GM21381 (cell line): ENCODE results near the gene TNIP1.

Source experiments
- ATAC-seq: cut with Tn5 transposase; IDR thresholded peaks from one replicate; pipeline ENCODE4 v1.9.1; 2021; ENCODE audit warnings: mild to moderate bottlenecking, moderate library complexity; ENCODE audit not compliant: unreplicated experiment

The TNIP1 gene

DNA sequence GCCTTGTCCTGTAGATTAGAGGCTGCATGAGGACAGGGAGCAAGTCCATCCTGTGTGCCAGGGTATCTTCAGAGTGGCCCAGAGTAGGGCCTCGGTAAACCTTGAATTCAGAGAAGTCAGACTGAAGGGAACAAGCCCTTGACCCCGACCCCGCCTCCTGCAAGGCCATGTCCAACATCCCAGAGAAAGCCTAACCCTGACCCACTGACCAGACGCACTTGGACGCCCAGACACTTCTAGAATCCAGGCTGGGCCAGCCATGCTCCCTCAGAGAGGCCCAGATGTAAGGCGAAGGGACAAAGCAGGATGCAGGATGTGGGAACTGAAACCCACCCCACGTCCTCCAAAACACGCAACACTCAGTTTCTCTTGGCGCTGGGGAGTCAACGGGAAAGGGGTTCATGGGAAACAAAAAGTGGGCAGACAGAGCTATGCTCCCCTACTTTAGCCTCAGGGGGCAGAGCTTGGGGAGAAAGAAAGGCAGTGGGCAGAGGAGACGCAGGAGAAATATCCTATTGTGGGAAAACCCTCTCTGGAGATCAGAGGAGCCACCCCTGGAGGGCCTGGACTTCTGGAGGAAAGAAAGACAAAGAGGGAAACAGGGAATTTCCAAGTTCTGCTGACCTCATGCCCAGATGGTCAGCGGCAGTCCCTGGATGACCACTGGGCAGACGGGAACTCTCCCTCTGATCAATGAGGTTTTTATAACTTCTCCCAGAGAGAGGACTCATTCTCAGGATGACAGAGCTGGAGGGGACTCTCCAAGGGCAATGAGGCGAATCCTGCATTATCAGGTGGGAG, 13.0 kb downstream of the TNIP1 start:
- no peak for ATAC-seq

DNA sequence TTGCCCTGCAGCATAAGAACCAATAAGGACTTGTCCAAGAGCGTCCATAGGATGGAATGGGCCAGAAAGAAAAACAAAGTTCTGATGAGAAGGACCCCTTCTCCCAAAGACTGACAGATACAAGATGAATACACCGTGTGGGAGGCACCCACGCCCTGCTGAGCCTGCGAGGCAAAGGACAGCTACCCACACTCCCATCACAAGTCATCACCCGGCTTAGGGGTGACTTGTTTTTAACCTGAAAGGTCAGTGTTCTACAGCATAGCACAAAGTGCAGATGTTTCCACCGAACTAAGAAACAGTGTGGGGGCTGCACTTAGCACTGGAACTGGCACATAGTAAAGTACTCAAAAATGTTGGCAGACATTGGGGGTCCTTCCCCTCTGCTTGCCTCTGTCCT, 13.9 kb downstream of the TNIP1 start:
- ATAC-seq = no peak

DNA sequence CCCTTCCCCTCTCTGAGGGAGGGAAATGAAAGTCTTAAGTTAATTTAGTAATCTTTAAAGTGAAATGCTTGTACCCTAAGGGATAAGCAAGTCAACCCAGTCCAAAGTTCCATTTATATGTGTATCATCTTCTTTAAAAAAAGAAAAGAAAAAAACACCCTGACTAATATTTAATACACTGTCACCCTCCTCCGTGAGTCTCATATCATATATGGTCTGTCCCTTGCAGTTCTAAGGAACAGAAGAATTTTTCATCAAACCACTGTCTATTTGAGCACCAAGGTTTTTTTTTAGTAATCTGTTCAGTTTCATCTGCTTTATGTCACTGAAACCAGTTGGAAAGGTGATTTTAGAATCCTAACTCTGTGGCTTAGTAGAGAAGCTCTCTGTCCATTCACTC, 15.2 kb downstream of the TNIP1 start:
- ATAC-seq = no peak

DNA sequence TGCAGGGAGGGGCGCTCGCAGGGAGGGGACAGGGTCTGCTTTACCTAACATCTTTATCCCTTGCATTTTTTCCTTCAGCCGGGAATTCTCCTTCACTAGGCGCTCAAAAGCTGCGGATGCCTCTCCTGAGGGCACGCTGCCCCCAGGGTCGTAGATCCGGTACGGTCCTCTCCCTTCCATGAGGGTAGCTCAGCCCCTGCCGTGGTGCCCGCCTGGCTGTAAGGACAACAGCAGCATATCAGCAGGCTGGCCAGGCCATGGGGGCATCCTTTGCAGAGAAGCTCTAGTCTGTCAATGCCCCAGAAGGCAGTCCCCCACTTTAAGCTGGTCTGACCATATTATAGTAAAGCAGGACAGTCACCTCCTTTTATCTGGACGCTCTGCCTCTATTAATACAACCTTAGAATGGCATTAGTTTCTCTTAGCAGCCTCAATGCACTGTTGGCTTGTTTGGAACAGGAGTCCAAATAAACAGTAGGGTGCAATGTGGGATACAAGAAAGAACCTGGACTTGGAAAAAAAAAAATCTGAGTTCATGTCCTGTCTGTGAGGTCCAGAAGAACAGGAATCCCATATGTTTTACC, 15.8 kb downstream of the TNIP1 start:
- ATAC-seq = no peak

DNA sequence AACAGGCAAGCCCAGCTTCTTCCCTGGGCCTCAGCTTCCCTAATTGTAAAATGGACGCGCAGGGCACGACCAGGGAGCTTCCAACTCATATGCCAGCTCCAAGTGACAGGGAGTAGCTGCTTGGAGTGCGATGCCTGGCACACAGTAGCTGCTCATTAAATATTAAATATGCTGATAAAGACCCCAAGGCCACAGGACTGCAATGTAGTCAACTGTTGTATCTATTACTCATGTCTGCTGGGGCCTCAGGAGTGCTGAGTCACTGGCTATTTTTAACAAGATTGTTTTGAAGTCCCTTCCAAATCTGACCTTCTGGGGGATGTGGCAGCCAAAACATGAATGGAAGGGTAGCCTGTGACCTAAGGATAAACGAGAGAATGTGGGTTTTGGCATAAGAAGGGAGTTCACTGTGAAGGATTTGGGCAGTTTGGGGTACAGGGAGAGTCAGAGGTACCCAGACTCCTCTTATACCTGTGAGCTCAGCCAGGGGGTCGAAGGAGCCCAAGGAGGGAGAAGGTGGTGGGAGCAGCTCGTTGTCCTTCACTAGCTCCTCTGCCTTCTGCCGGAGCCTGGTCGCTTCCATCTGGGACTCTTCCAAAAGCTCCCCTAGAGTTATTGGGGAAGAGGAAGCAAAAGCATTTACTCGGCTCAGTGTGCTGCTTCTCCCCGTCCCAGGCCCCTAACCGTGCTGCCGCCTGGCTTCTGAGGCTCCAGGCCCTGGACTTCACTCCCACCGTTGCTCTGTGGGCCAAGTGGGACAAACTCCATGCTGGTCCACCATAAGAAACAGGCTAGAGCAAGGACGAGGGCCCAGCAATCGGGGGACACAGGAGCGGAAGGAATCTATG, 17.5 kb downstream of the TNIP1 start:
- no peak for ATAC-seq

DNA sequence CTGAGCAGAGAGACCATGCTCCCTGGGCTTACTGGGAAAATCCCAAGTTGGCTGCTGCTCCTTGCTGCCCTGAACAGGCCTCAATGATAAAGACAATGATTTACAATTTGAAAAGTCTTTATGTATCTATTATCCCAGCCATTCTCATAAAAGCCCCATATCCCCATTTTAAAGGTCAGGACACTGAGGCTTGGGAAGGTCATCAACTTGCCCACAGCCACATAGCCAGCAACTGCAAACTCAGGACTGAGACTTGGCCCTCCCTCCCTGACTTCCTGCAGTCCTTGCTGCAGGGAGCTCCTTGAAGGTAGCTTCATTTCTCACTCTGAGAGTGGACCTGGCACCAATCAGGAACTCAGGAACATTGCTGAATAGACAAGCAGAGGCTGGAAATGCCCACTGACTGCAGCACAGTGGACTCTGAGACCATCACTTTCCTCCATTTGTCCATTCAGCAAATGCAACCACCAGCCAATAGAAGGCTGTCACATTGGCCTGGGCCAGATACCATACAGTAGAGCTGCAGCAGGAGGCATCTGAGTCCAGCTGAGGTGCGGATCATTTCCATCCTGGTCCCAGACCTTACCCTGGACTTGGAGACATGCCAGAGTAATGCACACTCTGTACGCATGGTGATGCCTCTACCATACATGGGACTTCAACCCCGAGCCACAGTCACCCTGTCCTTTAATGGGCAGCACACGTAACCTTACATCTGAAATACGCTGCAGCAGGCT, 18.3 kb downstream of the TNIP1 start:
- no peak for ATAC-seq

DNA sequence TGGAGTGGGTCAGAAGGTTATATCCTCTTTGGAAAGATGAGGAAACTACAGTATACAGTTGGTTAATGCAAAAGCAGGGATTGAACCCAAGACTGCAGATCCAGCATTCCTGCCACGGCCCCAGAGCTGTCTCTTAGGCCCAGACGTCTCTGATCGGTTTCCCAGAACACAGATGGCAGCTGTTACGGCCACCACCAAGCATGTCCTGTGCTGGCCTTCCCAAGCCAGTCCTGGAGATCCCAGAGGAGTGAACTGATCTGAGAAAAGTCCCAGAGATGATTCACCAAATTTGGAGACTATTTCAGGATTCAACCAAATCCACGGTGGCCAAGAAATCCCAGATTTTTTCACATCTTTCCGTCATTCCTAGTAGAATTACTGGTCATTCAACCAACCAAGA, 20.1 kb downstream of the TNIP1 start:
- no peak for ATAC-seq

DNA sequence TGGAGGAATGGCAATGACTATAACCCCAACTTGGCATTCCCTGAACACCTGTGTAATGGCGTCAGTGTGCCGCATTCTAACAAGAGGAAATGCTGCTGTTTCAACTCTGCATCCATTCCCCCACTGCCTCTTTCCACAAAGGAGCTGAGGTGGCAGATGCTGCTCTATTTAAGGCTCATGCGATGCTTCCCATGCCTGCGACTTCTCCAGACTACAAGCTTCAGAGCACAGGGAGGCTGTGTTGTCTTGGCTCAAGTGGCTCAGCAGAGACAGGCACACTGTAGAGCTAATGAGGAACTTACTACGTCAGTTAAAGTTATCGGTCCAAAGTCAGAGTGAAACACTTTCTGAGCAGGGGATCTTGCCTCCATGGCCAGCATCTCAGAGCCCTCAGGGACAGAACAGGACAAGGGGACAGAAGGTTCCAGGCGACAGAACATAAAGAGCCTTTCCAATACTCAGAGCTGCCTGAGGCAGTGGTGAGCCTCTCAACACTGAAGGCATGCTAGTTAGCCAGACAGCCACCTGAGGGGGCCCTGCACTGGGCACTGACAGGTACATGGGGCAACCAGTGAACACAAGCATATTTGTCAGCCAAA, 21.8 kb downstream of the TNIP1 start:
- no peak for ATAC-seq

DNA sequence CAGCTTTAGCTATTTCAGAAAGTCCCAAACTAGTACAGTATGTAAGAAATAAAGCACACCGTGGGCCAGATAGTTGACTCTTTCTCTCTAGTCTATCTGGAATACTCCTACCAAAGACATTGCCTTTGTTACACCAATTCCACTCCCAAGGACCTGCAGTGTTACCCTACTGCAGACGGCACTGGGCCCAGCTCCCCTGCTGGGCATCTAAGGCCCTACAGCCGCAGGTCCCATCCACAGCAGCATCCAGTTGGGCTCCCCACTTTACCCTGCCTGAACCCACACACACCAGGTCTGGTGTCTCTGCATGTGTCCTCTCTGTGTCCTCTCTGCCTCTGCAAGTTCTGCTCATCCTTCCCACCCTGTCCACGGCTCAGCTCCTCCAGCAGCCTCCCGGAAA, 22.5 kb downstream of the TNIP1 start:
- no peak for ATAC-seq

DNA sequence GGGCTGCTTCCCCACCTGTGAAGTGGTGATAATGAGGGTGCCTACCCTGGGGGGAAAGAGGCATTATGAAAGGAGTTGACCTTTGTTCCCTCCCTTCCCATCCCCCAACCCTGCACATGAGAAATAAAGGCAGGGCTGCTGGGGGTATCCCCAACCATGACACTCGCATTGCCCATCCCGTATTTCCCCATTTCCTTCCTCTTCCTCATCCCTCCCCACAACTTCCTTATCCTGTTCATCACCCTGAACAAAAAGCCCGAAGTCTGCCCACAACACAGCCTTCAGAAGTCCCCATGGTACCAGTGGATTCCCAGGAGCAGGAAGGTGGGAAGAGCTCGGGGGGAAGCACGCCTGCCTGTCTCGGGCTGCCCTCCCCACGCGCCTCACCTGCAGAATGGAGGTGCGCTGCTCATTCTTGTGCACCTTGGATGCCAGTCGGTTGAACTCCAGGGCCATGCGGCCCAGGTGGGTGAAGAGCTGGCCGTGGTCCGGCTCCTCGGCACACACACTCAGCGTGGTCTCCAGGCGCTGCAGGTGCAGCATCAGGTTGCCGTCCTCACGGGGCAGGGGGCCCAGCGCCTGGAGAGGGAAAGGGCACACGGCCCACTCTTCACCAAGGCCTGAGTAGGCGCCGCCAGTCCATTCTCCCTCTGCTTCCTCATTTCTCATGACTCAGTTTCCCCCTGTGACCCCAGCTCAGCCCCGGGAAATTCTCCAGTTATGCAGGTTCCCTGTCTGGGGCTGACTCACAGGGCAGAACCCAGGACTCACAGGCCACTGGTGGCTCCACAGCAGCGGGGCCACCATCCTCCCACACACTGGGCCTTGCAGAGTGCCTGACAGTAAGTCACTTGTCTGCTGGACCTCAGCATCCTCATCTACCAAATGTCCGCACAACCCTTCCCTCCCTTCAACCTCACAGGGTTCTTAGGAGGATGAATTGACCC, 24.2 kb downstream of the TNIP1 start:
- ATAC-seq = no peak

DNA sequence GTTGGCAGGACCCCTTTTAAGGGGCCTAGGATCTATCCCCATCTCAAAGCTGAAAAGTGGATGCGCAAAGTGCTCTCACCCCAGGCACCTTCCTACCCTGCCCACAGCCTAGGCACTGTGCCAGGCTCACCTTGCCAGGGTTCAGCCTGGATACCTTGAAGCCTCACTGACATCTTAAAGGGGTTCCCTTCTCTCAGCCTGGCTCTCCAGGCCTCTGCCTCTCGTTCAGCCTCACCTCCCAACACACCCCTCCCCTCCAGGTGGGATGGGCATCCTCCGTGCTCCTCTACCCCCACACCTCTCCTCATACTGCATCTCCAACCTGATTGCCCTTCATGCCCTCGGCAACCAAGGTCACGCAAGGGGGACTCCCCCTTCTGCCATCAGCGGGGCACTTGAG, 25.5 kb downstream of the TNIP1 start:
- no peak for ATAC-seq

DNA sequence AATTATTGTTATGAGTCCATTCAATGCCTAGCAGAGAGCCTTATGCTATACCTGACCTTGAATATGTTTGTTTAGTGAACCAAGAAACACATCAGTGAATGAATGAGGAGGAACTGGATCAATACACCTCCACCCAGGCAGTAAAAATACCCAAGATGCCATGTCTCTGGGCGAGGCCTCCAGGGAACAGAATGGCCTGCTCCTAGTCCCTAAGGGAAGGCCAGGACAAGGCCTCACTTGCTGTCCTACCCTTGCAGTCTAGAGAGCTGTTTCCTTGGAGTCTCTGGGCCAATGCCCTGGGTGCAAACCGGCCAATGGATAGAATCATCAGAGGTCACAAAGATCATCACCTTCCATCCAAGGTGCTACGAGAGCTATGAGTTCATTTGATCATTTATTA, 26.1 kb downstream of the TNIP1 start:
- ATAC-seq = no peak

DNA sequence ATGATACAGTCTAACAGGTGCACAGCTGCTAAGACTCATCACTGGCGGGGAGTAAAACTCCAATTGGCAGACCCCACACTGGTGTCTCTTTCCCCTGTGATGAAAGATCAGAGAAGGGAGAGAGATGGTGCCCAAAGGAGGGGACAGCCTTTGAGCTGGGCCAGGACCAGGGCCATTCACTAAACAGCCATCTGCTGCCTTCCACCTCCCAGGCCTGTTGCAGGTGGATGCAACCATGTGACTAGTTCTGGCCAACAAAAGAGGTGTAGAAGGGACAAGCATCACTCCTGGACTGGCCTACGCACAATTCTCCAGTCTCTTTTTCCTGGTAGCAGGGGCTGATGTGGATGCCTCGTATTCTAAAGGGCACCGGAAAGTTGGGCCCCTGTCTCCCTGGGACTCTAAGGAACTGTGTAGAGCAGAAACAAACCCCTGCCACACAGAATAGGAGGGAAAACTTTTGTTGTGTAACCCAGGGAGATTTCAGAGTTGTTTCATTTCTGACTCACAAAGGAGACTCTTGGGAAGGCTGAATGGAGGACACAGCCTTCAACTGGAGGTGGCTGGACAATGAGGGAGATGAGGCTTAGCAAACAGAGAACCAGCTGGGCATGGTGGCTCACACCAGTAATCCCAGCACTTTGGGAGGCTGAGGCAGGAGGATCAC, 26.9 kb downstream of the TNIP1 start:
- ATAC-seq = no peak

DNA sequence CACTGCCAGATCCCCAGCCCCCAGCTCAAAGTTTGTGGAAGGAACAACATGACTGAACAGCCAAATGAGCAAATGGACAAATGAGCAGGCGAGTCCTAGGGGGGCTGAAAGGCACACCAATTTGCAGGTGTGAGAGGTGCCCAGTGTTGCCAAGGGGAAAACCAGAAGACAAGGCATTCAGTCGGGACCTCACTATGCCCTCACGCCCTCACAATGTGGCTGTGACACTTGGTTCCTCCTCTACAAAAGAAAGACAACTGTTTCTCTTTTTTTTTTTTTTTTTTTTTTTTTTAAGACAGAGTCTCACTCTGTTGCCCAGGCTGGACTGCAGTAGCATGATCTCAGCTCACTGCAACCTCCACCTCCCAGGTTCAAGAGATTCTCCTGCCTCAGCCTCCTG, 28.0 kb downstream of the TNIP1 start:
- no peak for ATAC-seq

DNA sequence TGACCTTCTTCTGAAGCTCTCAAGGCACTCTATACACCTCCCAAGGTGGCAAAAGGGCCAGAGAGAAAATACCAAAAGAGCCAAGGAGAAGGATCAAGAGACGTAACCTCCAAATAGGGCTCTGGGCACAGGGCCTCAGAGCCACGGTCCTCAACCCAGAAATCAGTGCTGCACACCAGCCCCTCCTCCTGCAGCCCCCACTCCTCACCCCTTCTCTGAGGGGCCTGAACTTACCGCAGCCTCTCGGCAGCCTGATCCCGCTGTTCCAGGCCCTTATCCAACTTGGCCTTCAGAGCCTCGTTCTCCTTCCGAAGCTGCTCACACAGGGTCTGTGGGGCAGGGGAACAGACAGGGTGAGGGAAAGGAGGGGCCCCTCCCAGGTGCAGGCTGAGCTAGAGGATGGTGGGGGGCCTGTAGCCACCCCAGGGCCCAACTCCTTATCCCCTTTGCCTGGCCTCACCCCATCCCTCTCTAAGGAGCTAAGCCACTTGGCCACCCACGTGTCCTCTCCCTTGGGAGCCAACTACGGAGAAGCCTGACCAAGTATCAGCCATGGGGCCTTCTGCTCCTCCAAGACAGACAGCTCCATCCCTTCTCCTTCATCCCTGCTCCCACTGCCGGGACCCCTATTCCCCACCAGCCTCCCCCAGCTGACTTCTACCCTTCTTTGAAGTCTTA, 28.8 kb downstream of the TNIP1 start:
- ATAC-seq = peak; percentile 15

DNA sequence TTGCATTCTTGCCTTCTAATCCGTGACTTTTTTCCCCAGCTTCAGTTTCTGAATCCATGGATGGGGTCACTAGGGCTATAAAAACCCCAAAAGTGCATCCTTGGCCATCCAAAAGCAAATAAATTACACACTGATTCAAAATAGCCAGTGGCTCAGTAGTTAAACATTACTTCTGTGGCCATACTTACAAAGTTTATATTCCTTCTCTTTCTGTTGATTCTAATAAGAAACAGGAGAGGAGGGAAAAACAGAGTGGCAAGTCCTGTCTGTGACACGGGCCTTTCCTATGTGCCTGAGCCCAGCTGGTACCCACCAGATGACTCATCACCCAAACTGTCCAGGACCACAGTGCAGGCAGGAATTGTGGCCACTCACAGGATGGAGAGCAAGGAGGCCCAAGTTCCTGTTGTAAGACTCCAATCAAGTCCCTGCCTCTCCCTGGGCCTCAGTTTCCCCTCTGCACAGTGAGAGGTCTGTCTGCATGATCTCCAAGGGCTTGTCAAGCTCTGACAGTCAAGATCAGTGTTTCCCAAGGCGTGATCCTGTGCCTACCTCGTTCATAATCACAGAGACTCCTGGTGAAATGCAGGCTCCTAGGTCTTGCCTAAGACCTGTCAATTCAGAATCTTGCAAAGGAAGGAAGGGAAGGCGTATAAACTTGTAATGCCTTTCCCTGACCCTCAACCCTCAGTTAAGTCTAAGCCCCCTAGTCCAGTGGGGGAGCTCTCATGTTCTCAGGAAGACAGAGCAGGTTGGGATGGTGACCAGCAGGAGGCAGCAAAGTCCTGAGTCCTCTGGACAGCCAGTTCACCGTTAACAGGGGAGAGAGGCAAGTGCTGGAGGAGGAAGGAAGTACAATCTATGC, 29.5 kb downstream of the TNIP1 start:
- peak; percentile 71 for ATAC-seq

DNA sequence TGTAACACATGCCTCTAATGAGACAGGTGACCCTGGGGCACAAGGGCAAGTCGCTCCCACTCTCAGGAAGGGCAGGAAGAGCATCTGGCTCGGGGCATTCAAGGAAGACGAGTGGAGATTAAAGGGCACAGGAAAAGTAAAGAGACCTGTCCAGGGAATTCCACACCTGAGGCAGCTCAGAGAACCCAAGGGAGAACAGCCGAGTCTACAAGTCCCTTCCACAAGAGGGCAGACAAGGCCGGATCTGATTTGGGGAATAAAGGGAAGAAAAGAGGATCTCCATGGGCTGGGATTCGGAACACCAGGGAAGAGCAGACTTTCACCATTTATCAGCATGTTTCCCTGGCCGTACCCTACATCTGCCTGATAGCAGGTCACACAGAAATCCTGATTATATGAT, 32.3 kb downstream of the TNIP1 start:
- no peak for ATAC-seq
